ENCODE results near the gene IGF1R. TPM values are rescaled to one million over a fixed set of nuclear protein-coding genes. Genes with fewer than 3 reads are reported as not detected.
A peak's percentile ranks its signal among the peaks of the same experiment; 100 is the strongest.

Gene IGF1R
- total RNA-seq, 1 experiment from 2014 or later = 125 TPM

- no peak for TF ChIP-seq ZNF281 (CRISPR knock-in tag; IDR thresholded peaks at IDR 0.05)
- no peak for TF ChIP-seq GABPB1 (CRISPR knock-in tag; IDR thresholded peaks at IDR 0.05)
- TF ChIP-seq TCF7 (CRISPR knock-in tag; IDR thresholded peaks at IDR 0.05; ENCODE audit: low read depth) = no peak
These were observed 261.9 kb downstream of the IGF1R start (continued) for GRCh38 chr15:98909968-98910885.

- ATAC-seq (no peak), DNase-seq (ENCODE audit: low spot score) (no peak)
- Mint-ChIP-seq H3K36me3 (peaks cover 75% of the 10 kb centered on the region), H3K4me3 (no peak overlapping the region), H3K27me3 (ENCODE audit: low read depth) (no peaks in the 10 kb centered on the region), H3K27ac (peak overlapping the region; percentile 63; the same call in 1 of the 2 replicates), H3K9me3 (no peaks in the 10 kb centered on the region), H3K4me1 (no peaks in the 10 kb centered on the region)
- TF ChIP-seq TP53 (CRISPR knock-in tag; IDR thresholded peaks at IDR 0.05) (no peak), ZNF138 (CRISPR knock-in tag; conservative IDR thresholded peaks at IDR 0.05) (no peak), PRDM15 (CRISPR knock-in tag; IDR thresholded peaks at IDR 0.05) (no peak), MYBL2 (CRISPR knock-in tag; IDR thresholded peaks at IDR 0.05) (no peak), USF1 (CRISPR knock-in tag; IDR thresholded peaks at IDR 0.05) (no peak), ZBTB21 (CRISPR knock-in tag; IDR thresholded peaks at IDR 0.05; ENCODE audit: borderline replicate concordance) (no peak), FOXP1 (CRISPR knock-in tag; IDR thresholded peaks at IDR 0.05; ENCODE audit: borderline replicate concordance) (no peak), ZNF219 (CRISPR knock-in tag; IDR thresholded peaks at IDR 0.05; ENCODE audit: borderline replicate concordance) (no peak), CDX4 (CRISPR knock-in tag; IDR thresholded peaks at IDR 0.05; ENCODE audit: borderline replicate concordance) (no peak), NR1H2 (CRISPR knock-in tag; IDR thresholded peaks at IDR 0.05) (no peak)
- ChIA-PET CTCF (no interaction called here), POLR2A (no interaction called here)
These were observed 266.3 kb downstream of the IGF1R start for GRCh38 chr15:98914626-98915025.

- no peaks in the 10 kb centered on the region for H3K4me1 Mint-ChIP-seq
- no peaks in the 10 kb centered on the region for H3K9me3 Mint-ChIP-seq
- no peaks in the 10 kb centered on the region for H3K27me3 Mint-ChIP-seq (ENCODE audit: low read depth)
- TF ChIP-seq ZNF219 (CRISPR knock-in tag; IDR thresholded peaks at IDR 0.05; ENCODE audit: borderline replicate concordance) (no peak), MYBL2 (CRISPR knock-in tag; IDR thresholded peaks at IDR 0.05) (no peak), ZNF232 (CRISPR knock-in tag; IDR thresholded peaks at IDR 0.05) (no peak), HMGA2 (CRISPR knock-in tag; IDR thresholded peaks at IDR 0.05) (no peak)
- DNase-seq (ENCODE audit: low spot score) (no peak), ATAC-seq (no peak)
- ChIA-PET CTCF (no interaction called here), POLR2A (no interaction called here)
- H3K27ac Mint-ChIP-seq = no peak overlapping the region
- H3K36me3 Mint-ChIP-seq = peaks cover 70% of the 10 kb centered on the region
- no peak overlapping the region for H3K4me3 Mint-ChIP-seq
These were observed 268.5 kb downstream of the IGF1R start for GRCh38 chr15:98916826-98917225.

All from WTC11 (cell line).